ENCODE data around the gene MAP3K14. TPM values are rescaled to one million over a fixed set of nuclear protein-coding genes. Genes with fewer than 3 reads are reported as not detected.

MAP3K14 gene
- total RNA-seq (2021; fragmentation: NEBNext Ultra II Directional; extraction: Animal tissue kit (Norgen Biotek cat#: 25700)), result 1 to 10 TPM; 5.6 to 8.8 (median 6.6) TPM
- long read RNA-seq, partial matches to known transcripts, result 4 of 4 reads
- long read RNA-seq, other reads (novel, unspliced or antisense), result 0 of 4 reads

GRCh38 chr17:45316434-45317110, at the start of gene MAP3K14:
Gene MAP3K14 (minus strand): TSS chr17:45317020. CDS start chr17:45290745, 26,275 bp downstream.
- Mint-ChIP-seq H3K9me3 (no peaks in the 10 kb centered on the region), H3K4me1 (ENCODE audit: low read depth) (peaks cover 89% of the 10 kb centered on the region), H3K4me3 (peak within 1 kb of the TSS; percentile 93), H3K27me3 (ENCODE audit: insufficient read depth) (no peaks in the 10 kb centered on the region; the same call in 1 of the 2 replicates), H3K27ac (peak within 1 kb of the TSS; percentile 94), H3K36me3 (ENCODE audit: low read depth) (peaks cover 9% of the 10 kb centered on the region)
- TF ChIP-seq, protein P1, sequence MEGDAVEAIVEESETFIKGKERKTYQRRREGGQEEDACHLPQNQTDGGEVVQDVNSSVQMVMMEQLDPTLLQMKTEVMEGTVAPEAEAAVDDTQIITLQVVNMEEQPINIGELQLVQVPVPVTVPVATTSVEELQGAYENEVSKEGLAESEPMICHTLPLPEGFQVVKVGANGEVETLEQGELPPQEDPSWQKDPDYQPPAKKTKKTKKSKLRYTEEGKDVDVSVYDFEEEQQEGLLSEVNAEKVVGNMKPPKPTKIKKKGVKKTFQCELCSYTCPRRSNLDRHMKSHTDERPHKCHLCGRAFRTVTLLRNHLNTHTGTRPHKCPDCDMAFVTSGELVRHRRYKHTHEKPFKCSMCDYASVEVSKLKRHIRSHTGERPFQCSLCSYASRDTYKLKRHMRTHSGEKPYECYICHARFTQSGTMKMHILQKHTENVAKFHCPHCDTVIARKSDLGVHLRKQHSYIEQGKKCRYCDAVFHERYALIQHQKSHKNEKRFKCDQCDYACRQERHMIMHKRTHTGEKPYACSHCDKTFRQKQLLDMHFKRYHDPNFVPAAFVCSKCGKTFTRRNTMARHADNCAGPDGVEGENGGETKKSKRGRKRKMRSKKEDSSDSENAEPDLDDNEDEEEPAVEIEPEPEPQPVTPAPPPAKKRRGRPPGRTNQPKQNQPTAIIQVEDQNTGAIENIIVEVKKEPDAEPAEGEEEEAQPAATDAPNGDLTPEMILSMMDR (IDR thresholded peaks at IDR 0.05), result no peak; the same call in none of the 2 replicates
- peak; percentile 45 for DNase-seq

- Mint-ChIP-seq H3K27me3 (ENCODE audit: insufficient read depth) (peaks cover 8% of the 10 kb centered on the region), H3K9me3 (no peaks in the 10 kb centered on the region; the same call in 1 of the 2 replicates), H3K36me3 (ENCODE audit: low read depth) (0 out of 2 replicates have a peak, but pooled peaks cover 4% of the 10 kb centered on the region), H3K4me1 (ENCODE audit: low read depth) (peaks cover 38% of the 10 kb centered on the region), H3K4me3 (no peak overlapping the region), H3K27ac (no peak overlapping the region; the same call in 1 of the 2 replicates)
- TF ChIP-seq, protein P1 (IDR thresholded peaks at IDR 0.05), result no peak
- no peak for DNase-seq
These were observed 49.2 kb upstream of the MAP3K14 start for GRCh38 chr17:45366049-45366448.

GRCh38 chr17:45364531-45365390, 47.9 kb upstream of the MAP3K14 start:
- no peak for DNase-seq
- no peak overlapping the region for H3K4me3 Mint-ChIP-seq
- H3K9me3 Mint-ChIP-seq, result no peaks in the 10 kb centered on the region; the same call in 1 of the 2 replicates

GRCh38 chr17:45363498-45363897, 46.7 kb upstream of the MAP3K14 start:
- Mint-ChIP-seq H3K27ac (no peak overlapping the region), H3K9me3 (no peaks in the 10 kb centered on the region; the same call in 1 of the 2 replicates), H3K4me3 (no peak overlapping the region), H3K27me3 (ENCODE audit: insufficient read depth) (peaks cover 8% of the 10 kb centered on the region), H3K4me1 (ENCODE audit: low read depth) (peaks cover 18% of the 10 kb centered on the region), H3K36me3 (ENCODE audit: low read depth) (0 out of 2 replicates have a peak, but pooled peaks cover 4% of the 10 kb centered on the region)
- no peak for DNase-seq
- TF ChIP-seq, protein P1 (IDR thresholded peaks at IDR 0.05), result no peak

More at GRCh38 chr17:45364531-45365390, 47.9 kb upstream of the MAP3K14 start:
- Mint-ChIP-seq H3K4me1 (ENCODE audit: low read depth) (peaks cover 30% of the 10 kb centered on the region), H3K27ac (no peak overlapping the region), H3K36me3 (ENCODE audit: low read depth) (0 out of 2 replicates have a peak, but pooled peaks cover 4% of the 10 kb centered on the region), H3K27me3 (ENCODE audit: insufficient read depth) (peaks cover 8% of the 10 kb centered on the region)
- TF ChIP-seq, protein P1 (IDR thresholded peaks at IDR 0.05), result no peak

- TF ChIP-seq, protein P1 (IDR thresholded peaks at IDR 0.05), result no peak
- Mint-ChIP-seq H3K36me3 (ENCODE audit: low read depth) (0 out of 2 replicates have a peak, but pooled peaks cover 4% of the 10 kb centered on the region), H3K27me3 (ENCODE audit: insufficient read depth) (peaks cover 9% of the 10 kb centered on the region), H3K4me3 (no peak overlapping the region), H3K4me1 (ENCODE audit: low read depth) (peaks cover 10% of the 10 kb centered on the region), H3K9me3 (no peaks in the 10 kb centered on the region; the same call in 1 of the 2 replicates), H3K27ac (no peak overlapping the region)
- no peak for DNase-seq
These were observed 45.2 kb upstream of the MAP3K14 start for GRCh38 chr17:45361976-45362375.
